ENCODE results near the gene ZFAND3.
A peak's percentile ranks its signal among the peaks of the same experiment; 100 is the strongest.
"Not testable (repeated sequence)": the region's sequence is repeated elsewhere in the genome, so short reads cannot be mapped to it uniquely, and the experiment has no call there.

Gene ZFAND3

GRCh38 chr6:37983720-37984501, 164.4 kb downstream of the ZFAND3 start:
- H3K27ac Mint-ChIP-seq = peak overlapping the region; percentile 59
- H3K27me3 Mint-ChIP-seq = no peaks in the 10 kb centered on the region
- no peaks in the 10 kb centered on the region for H3K36me3 Mint-ChIP-seq
- no peak overlapping the region for H3K4me3 Mint-ChIP-seq
- peaks cover 78% of the 10 kb centered on the region for H3K4me1 Mint-ChIP-seq
- H3K9me3 Mint-ChIP-seq = no peaks in the 10 kb centered on the region
- ATAC-seq = no peak

- Mint-ChIP-seq H3K36me3 (no peaks in the 10 kb centered on the region), H3K4me1 (peaks cover 78% of the 10 kb centered on the region), H3K27me3 (no peaks in the 10 kb centered on the region), H3K27ac (peak overlapping the region; percentile 59), H3K4me3 (no peak overlapping the region), H3K9me3 (no peaks in the 10 kb centered on the region)
- ATAC-seq = no peak
These were observed 165.1 kb downstream of the ZFAND3 start for GRCh38 chr6:37984578-37984977.

GRCh38 chr6:37985355-37985754, 165.8 kb downstream of the ZFAND3 start:
- H3K4me1 Mint-ChIP-seq = peaks cover 78% of the 10 kb centered on the region
- no peaks in the 10 kb centered on the region for H3K27me3 Mint-ChIP-seq
- H3K27ac Mint-ChIP-seq = peak overlapping the region; percentile 10
- H3K4me3 Mint-ChIP-seq = no peak overlapping the region
- H3K9me3 Mint-ChIP-seq = no peaks in the 10 kb centered on the region
- H3K36me3 Mint-ChIP-seq = no peaks in the 10 kb centered on the region
- no peak for ATAC-seq

- Mint-ChIP-seq H3K4me3 (no peak overlapping the region), H3K27me3 (no peaks in the 10 kb centered on the region), H3K9me3 (no peaks in the 10 kb centered on the region), H3K27ac (no peak overlapping the region), H3K4me1 (peaks cover 67% of the 10 kb centered on the region), H3K36me3 (no peaks in the 10 kb centered on the region)
- no peak for ATAC-seq
These were observed 167.5 kb downstream of the ZFAND3 start for GRCh38 chr6:37987018-37987417.

- Mint-ChIP-seq H3K27me3 (no peaks in the 10 kb centered on the region), H3K36me3 (no peaks in the 10 kb centered on the region), H3K4me1 (peaks cover 70% of the 10 kb centered on the region), H3K4me3 (no peak overlapping the region), H3K27ac (no peak overlapping the region), H3K9me3 (no peaks in the 10 kb centered on the region)
- ATAC-seq = no peak
These were observed 168.0 kb downstream of the ZFAND3 start for GRCh38 chr6:37987559-37987958.

GRCh38 chr6:37988127-37988526, 168.6 kb downstream of the ZFAND3 start:
- H3K27me3 Mint-ChIP-seq = no peaks in the 10 kb centered on the region
- no peaks in the 10 kb centered on the region for H3K9me3 Mint-ChIP-seq
- H3K4me1 Mint-ChIP-seq = peaks cover 74% of the 10 kb centered on the region
- H3K27ac Mint-ChIP-seq = no peak overlapping the region
- no peak overlapping the region for H3K4me3 Mint-ChIP-seq
- H3K36me3 Mint-ChIP-seq = no peaks in the 10 kb centered on the region
- no peak for ATAC-seq

- Mint-ChIP-seq H3K9me3 (no peaks in the 10 kb centered on the region), H3K27ac (no peak overlapping the region), H3K27me3 (no peaks in the 10 kb centered on the region), H3K4me3 (no peak overlapping the region), H3K4me1 (peaks cover 70% of the 10 kb centered on the region), H3K36me3 (no peaks in the 10 kb centered on the region)
- no peak for ATAC-seq
These were observed 169.2 kb downstream of the ZFAND3 start for GRCh38 chr6:37988696-37989095.

GRCh38 chr6:37990762-37991525, 171.4 kb downstream of the ZFAND3 start:
- H3K27me3 Mint-ChIP-seq = no peaks in the 10 kb centered on the region
- H3K9me3 Mint-ChIP-seq = no peaks in the 10 kb centered on the region
- ATAC-seq = no peak
- H3K4me3 Mint-ChIP-seq = no peak overlapping the region
- no peaks in the 10 kb centered on the region for H3K36me3 Mint-ChIP-seq
- no peak overlapping the region for H3K27ac Mint-ChIP-seq
- peaks cover 62% of the 10 kb centered on the region for H3K4me1 Mint-ChIP-seq

- H3K4me1 Mint-ChIP-seq = peaks cover 55% of the 10 kb centered on the region
- peaks cover 2% of the 10 kb centered on the region for H3K9me3 Mint-ChIP-seq
- no peak overlapping the region for H3K4me3 Mint-ChIP-seq
- H3K27ac Mint-ChIP-seq = no peak overlapping the region
- no peak for ATAC-seq
- peaks cover 3% of the 10 kb centered on the region for H3K36me3 Mint-ChIP-seq
- no peaks in the 10 kb centered on the region for H3K27me3 Mint-ChIP-seq
These were observed 173.2 kb downstream of the ZFAND3 start for GRCh38 chr6:37992749-37993148.

GRCh38 chr6:37993194-37993593, 173.7 kb downstream of the ZFAND3 start:
- not testable (repeated sequence) for H3K27me3 Mint-ChIP-seq, H3K4me3 Mint-ChIP-seq, ATAC-seq, H3K9me3 Mint-ChIP-seq, H3K27ac Mint-ChIP-seq, H3K36me3 Mint-ChIP-seq
- H3K4me1 Mint-ChIP-seq = peaks cover 56% of the 10 kb centered on the region

- H3K4me1 Mint-ChIP-seq = peaks cover 56% of the 10 kb centered on the region
- no peak overlapping the region for H3K4me3 Mint-ChIP-seq
- ATAC-seq = no peak
- H3K27ac Mint-ChIP-seq = no peak overlapping the region
- peaks cover 5% of the 10 kb centered on the region for H3K9me3 Mint-ChIP-seq
- peaks cover 12% of the 10 kb centered on the region for H3K36me3 Mint-ChIP-seq
- no peaks in the 10 kb centered on the region for H3K27me3 Mint-ChIP-seq
These were observed 174.1 kb downstream of the ZFAND3 start for GRCh38 chr6:37993596-37993995.

- H3K4me1 Mint-ChIP-seq = peaks cover 53% of the 10 kb centered on the region
- no peak for ATAC-seq
- no peaks in the 10 kb centered on the region for H3K27me3 Mint-ChIP-seq
- H3K36me3 Mint-ChIP-seq = peaks cover 18% of the 10 kb centered on the region
- H3K27ac Mint-ChIP-seq = no peak overlapping the region
- peaks cover 6% of the 10 kb centered on the region for H3K9me3 Mint-ChIP-seq
- no peak overlapping the region for H3K4me3 Mint-ChIP-seq
These were observed 174.7 kb downstream of the ZFAND3 start for GRCh38 chr6:37994223-37994622.

GRCh38 chr6:37998366-37998765, 178.8 kb downstream of the ZFAND3 start:
- Mint-ChIP-seq H3K27me3 (no peaks in the 10 kb centered on the region), H3K27ac (no peak overlapping the region), H3K9me3 (peaks cover 10% of the 10 kb centered on the region), H3K4me3 (no peak overlapping the region), H3K4me1 (peaks cover 33% of the 10 kb centered on the region), H3K36me3 (peaks cover 28% of the 10 kb centered on the region)
- no peak for ATAC-seq

GRCh38 chr6:38001386-38001785, 181.9 kb downstream of the ZFAND3 start:
- Mint-ChIP-seq H3K36me3 (peaks cover 28% of the 10 kb centered on the region), H3K27me3 (no peaks in the 10 kb centered on the region), H3K4me3 (no peak overlapping the region), H3K4me1 (peaks cover 26% of the 10 kb centered on the region), H3K27ac (no peak overlapping the region), H3K9me3 (peaks cover 10% of the 10 kb centered on the region)
- no peak for ATAC-seq

GRCh38 chr6:38004908-38005307, 185.4 kb downstream of the ZFAND3 start:
- H3K27ac Mint-ChIP-seq = no peak overlapping the region

GRCh38 chr6:38011937-38012336, 192.4 kb downstream of the ZFAND3 start:
- H3K4me3 Mint-ChIP-seq = no peak overlapping the region
- H3K27ac Mint-ChIP-seq = no peak overlapping the region
- peaks cover 16% of the 10 kb centered on the region for H3K4me1 Mint-ChIP-seq
- no peaks in the 10 kb centered on the region for H3K27me3 Mint-ChIP-seq
- no peaks in the 10 kb centered on the region for H3K9me3 Mint-ChIP-seq
- peaks cover 10% of the 10 kb centered on the region for H3K36me3 Mint-ChIP-seq
- no peak for ATAC-seq

More at GRCh38 chr6:38004908-38005307, 185.4 kb downstream of the ZFAND3 start:
- Mint-ChIP-seq H3K4me1 (peaks cover 6% of the 10 kb centered on the region), H3K27me3 (no peaks in the 10 kb centered on the region), H3K4me3 (no peak overlapping the region), H3K9me3 (peaks cover 3% of the 10 kb centered on the region), H3K36me3 (peaks cover 10% of the 10 kb centered on the region)
- ATAC-seq = no peak
